H1 (cell line): ENCODE measurements around the gene PTCH1. TPM values are rescaled to one million over a fixed set of nuclear protein-coding genes. Genes with fewer than 3 reads are reported as not detected.

Experiments
- CTCF ChIA-PET: fragments of 300-600 bp; sonication (Branson Sonifier 250); formaldehyde crosslinking; loops from one replicate; lab custom pipeline; 2021; ENCODE audit not compliant: partially characterized antibody; lab: Charles Lee
- POLR2A ChIA-PET: fragments of 300-600 bp; sonication (Branson Sonifier 250); formaldehyde crosslinking; loops from one replicate; lab custom pipeline; 2021; ENCODE audit warnings: inconsistent platforms; ENCODE audit not compliant: partially characterized antibody; lab: Charles Lee
- DNase-seq, 2 experiments: peaks; one replicate each; pipeline versions ENCODE4 v3.0.0 to v3.0.0-alpha.2; 2010 to 2022; ENCODE audit warnings: low spot score in 2 of 2, low read depth in 1 of 2, mixed read lengths in 1 of 2
- FAIRE-seq: peaks from 2 replicates; lab custom pipeline; 2011; peaks lifted over from hg19 to GRCh38; lab: Jason Lieb, UNC
- H2AFZ ChIP-seq: 2 replicates; pipeline ENCODE4 v1.8.1; 2012; ENCODE audit warnings: low read length, inconsistent platforms
- H2AK5ac ChIP-seq: 2 replicates; pipeline ENCODE4 v1.6.1; 2013; ENCODE audit warnings: low read depth, low read length
- H2BK120ac ChIP-seq: replicated peaks from 2 replicates; pipeline ENCODE3; 2013; ENCODE audit warnings: low read depth, low read length, inconsistent platforms
- H2BK12ac ChIP-seq: 2 replicates; pipeline ENCODE4 v1.6.1; 2013; ENCODE audit warnings: low read depth, low read length
- H2BK15ac ChIP-seq: 2 replicates; pipeline ENCODE4 v1.6.1; 2013; ENCODE audit warnings: low read length
- H2BK20ac ChIP-seq: 2 replicates; pipeline ENCODE4 v1.6.1; 2013; ENCODE audit warnings: low read length
- H2BK5ac ChIP-seq: 2 replicates; pipeline ENCODE4 v1.6.1; 2013; ENCODE audit warnings: low read depth, low read length
- H3K14ac ChIP-seq: 2 replicates; pipeline ENCODE4 v1.6.1; 2013; ENCODE audit warnings: inconsistent platforms; ENCODE audit not compliant: insufficient read length
- H3K18ac ChIP-seq: 2 replicates; pipeline ENCODE4 v1.6.1; 2013; ENCODE audit warnings: low read length; ENCODE audit errors: extremely low read depth
- H3K23ac ChIP-seq: 2 replicates; pipeline ENCODE4 v1.6.1; 2013; ENCODE audit warnings: inconsistent platforms; ENCODE audit not compliant: insufficient read length
- H3K23me2 ChIP-seq: 2 replicates; pipeline ENCODE4 v1.6.1; 2013; ENCODE audit warnings: low read depth, low read length
- H3K27ac ChIP-seq: 2 replicates; pipeline ENCODE4 v1.6.1; 2011; ENCODE audit warnings: low read depth, low read length, inconsistent platforms
- H3K27me3 ChIP-seq, 4 experiments: replicated peaks in 1 of 4; 1 replicate in 1 of 4; 2 replicates in 3 of 4; pipeline versions ENCODE4 v1.6.1 to v1.8.1; 2011 to 2013; ENCODE audit warnings: low read length in 3 of 4, mild to moderate bottlenecking in 3 of 4, inconsistent platforms in 2 of 4, mixed read lengths in 2 of 4, moderate library complexity in 1 of 4; ENCODE audit not compliant: control insufficient read depth in 3 of 4, insufficient read depth in 3 of 4; ENCODE audit errors: extremely low read depth in 1 of 4
- H3K36me3 ChIP-seq, 4 experiments: 2 replicates each; pipeline versions ENCODE4 v1.6.1 to v1.8.1; 2011 to 2013; ENCODE audit warnings: mild to moderate bottlenecking in 4 of 4, low read length in 3 of 4, moderate library complexity in 2 of 4, control low read depth in 1 of 4, inconsistent platforms in 1 of 4; ENCODE audit not compliant: insufficient read depth in 4 of 4, control insufficient read depth in 2 of 4
- H3K4ac ChIP-seq: replicated peaks from 2 replicates; pipeline ENCODE3; 2013; ENCODE audit warnings: low read length, low read depth, mixed read lengths, inconsistent platforms; ENCODE audit not compliant: insufficient read length
- H3K4me1 ChIP-seq, 4 experiments: replicated peaks in 1 of 4; 1 replicate in 1 of 4; 2 replicates in 3 of 4; pipeline versions ENCODE4 v1.6.1 to v1.8.1; 2011 to 2013; ENCODE audit warnings: low read length in 3 of 4, inconsistent platforms in 2 of 4, mixed read lengths in 1 of 4; ENCODE audit not compliant: insufficient read depth in 4 of 4, control insufficient read depth in 3 of 4
- H3K4me2 ChIP-seq, 2 experiments: 2 replicates each; pipeline versions ENCODE4 v1.6.1 to v1.8.1; 2011 to 2013; ENCODE audit warnings: low read depth in 2 of 2, low read length in 2 of 2, control low read depth in 1 of 2, inconsistent platforms in 1 of 2, mild to moderate bottlenecking in 1 of 2; ENCODE audit not compliant: insufficient read depth in 1 of 2
- H3K4me3 ChIP-seq, 4 experiments: fragments of 200-600, 300-600 bp in 1 of 4; sonication (generic), shearing (Covaris generic), sonication (Bioruptor Twin) in 1 of 4; 2 replicates each; pipeline versions ENCODE4 v1.5.1 to v1.8.1; 2011 to 2016; ENCODE audit warnings: low read length in 4 of 4, low read depth in 3 of 4, control low read depth in 2 of 4, inconsistent platforms in 2 of 4, mild to moderate bottlenecking in 2 of 4, mixed read lengths in 1 of 4, moderate library complexity in 1 of 4; ENCODE audit not compliant: insufficient read depth in 2 of 4; ENCODE audit errors: extremely low read depth in 1 of 4
- H3K56ac ChIP-seq: replicated peaks from 2 replicates; pipeline ENCODE3; 2013; ENCODE audit warnings: low read depth, mild to moderate bottlenecking, mixed read lengths, low read length, inconsistent platforms; ENCODE audit not compliant: insufficient read length
- H3K79me1 ChIP-seq: 2 replicates; pipeline ENCODE4 v1.6.1; 2013; ENCODE audit warnings: low read depth, low read length, control low read depth
- H3K79me2 ChIP-seq, 2 experiments: 2 replicates each; pipeline versions ENCODE4 v1.6.1 to v1.8.1; 2012 to 2013; ENCODE audit warnings: low read length in 2 of 2, mild to moderate bottlenecking in 2 of 2, inconsistent platforms in 1 of 2; ENCODE audit not compliant: insufficient read depth in 2 of 2, control insufficient read depth in 1 of 2
- H3K9ac ChIP-seq, 4 experiments: replicated peaks in 1 of 4; 1 replicate in 1 of 4; 2 replicates in 3 of 4; pipeline versions ENCODE4 v1.6.1 to v1.8.1; 2011 to 2013; ENCODE audit warnings: low read depth in 3 of 4, low read length in 3 of 4, control low read depth in 2 of 4, mild to moderate bottlenecking in 2 of 4, moderate library complexity in 2 of 4, inconsistent platforms in 1 of 4; ENCODE audit errors: extremely low read depth in 1 of 4
- H3K9me3 ChIP-seq, 2 experiments: 2 replicates each; pipeline versions ENCODE4 v1.6.1 to v1.8.1; 2012 to 2013; ENCODE audit warnings: mild to moderate bottlenecking in 2 of 2, moderate library complexity in 2 of 2, control low read depth in 1 of 2, inconsistent platforms in 1 of 2, low read depth in 1 of 2, low read length in 1 of 2, mixed read lengths in 1 of 2; ENCODE audit not compliant: insufficient read depth in 2 of 2
- H4K20me1 ChIP-seq, 2 experiments: replicated peaks in 1 of 2; 2 replicates each; pipeline versions ENCODE3 to v1.8.1; 2011 to 2013; ENCODE audit warnings: inconsistent platforms in 2 of 2, low read length in 2 of 2, mild to moderate bottlenecking in 1 of 2; ENCODE audit not compliant: insufficient read depth in 2 of 2, control insufficient read depth in 1 of 2
- H4K5ac ChIP-seq: 2 replicates; pipeline ENCODE4 v1.6.1; 2013; ENCODE audit warnings: low read length, low read depth, mixed read lengths, inconsistent platforms; ENCODE audit not compliant: insufficient read length
- H4K8ac ChIP-seq: 2 replicates; pipeline ENCODE4 v1.8.0; 2013; ENCODE audit warnings: mild to moderate bottlenecking, moderate library complexity, low read length, inconsistent platforms; ENCODE audit not compliant: insufficient read depth; ENCODE audit errors: extremely low read depth
- H4K91ac ChIP-seq: replicated peaks from 2 replicates; pipeline ENCODE3; 2013; ENCODE audit warnings: low read length, mixed read lengths, inconsistent platforms; ENCODE audit not compliant: insufficient read length
- CBX5 ChIP-seq: fragments of 300-800, 300-1000 bp; sonication (generic); IDR thresholded peaks from 2 replicates; pipeline ENCODE4 v1.7.1; 2016; ENCODE audit warnings: antibody characterized with exemption, low read length, low read depth
- CHD2 ChIP-seq: IDR thresholded peaks from 2 replicates; pipeline ENCODE4 v1.6.1; 2012; ENCODE audit warnings: low read length, improper control_type of control experiment
- PHF8 ChIP-seq: fragments of 200-600 bp; sonication (generic); conservative IDR thresholded peaks from 2 replicates; pipeline ENCODE4 v1.7.1; 2012; ENCODE audit warnings: low read depth, mild to moderate bottlenecking, inconsistent platforms, low read length, moderate library complexity
- TAF1 ChIP-seq: IDR thresholded peaks from 2 replicates; pipeline ENCODE4 v1.6.1; 2011; ENCODE audit warnings: mild to moderate bottlenecking, low read depth, low read length
- USF2 ChIP-seq: IDR thresholded peaks from 2 replicates; pipeline ENCODE4 v1.6.1; 2011; ENCODE audit warnings: low read length, improper control_type of control experiment
- WGBS, 2 experiments: shearing (Covaris generic) in 1 of 2; methylation state at CpG; one replicate each; pipeline versions ENCODE4 v1.1.6 to v1.1.7; 2013 to 2015; ENCODE audit warnings: low lambda C conversion rate in 2 of 2, mixed read lengths in 2 of 2, inconsistent platforms in 1 of 2, low coverage in 1 of 2, missing lambda C conversion rate in 1 of 2; ENCODE audit not compliant: insufficient replicate concordance in 2 of 2, insufficient coverage in 1 of 2, insufficient read length in 1 of 2; ENCODE audit errors: extremely low coverage in 1 of 2, missing lambda C conversion rate in 1 of 2; 5-methylcytosine and 5-hydroxymethylcytosine counted together
- polyA plus RNA-seq, 7 experiments: library from polyadenylated mRNA; depleted of rRNA in 3 of 7; stranded (reverse) in 5 of 7; unstranded in 2 of 7; fragments of >200 nt in 5 of 7; fragments of 200-250 nt in 2 of 7; gene quantifications; 1 replicate in 5 of 7; 2 replicates in 1 of 7; 4 replicates in 1 of 7; pipeline versions ENCODE4 v1.2.1 to v1.2.3, GENCODE V29; 2011 to 2013; ENCODE audit warnings: missing spikeins in 2 of 7, mixed read lengths in 2 of 7
- total RNA-seq: library from RNA; stranded (reverse); fragmentation: NEBNext Ultra II Directional; extraction: Animal tissue kit (Norgen Biotek cat#: 25700); gene quantifications from 2 replicates; pipeline ENCODE4 v1.2.1, GENCODE V29; 2021

PTCH1 gene
- total and polyA plus RNA-seq, 2 of the 8 experiments (the other 6 are each of a cell fraction or from before 2014, with no cell fraction given) = 6.4 to 34.1 TPM

- Histone ChIP-seq H4K5ac (no peak overlapping the region), H3K56ac (peak overlapping the region; percentile 40), H4K91ac (no peak overlapping the region), H3K4me1 (peaks cover 3 to 9% (median 5%) of the 10 kb centered on the region in 4 experiments; a peak in 6 of 7 replicates), H3K79me1 (peaks cover 5% of the 10 kb centered on the region; the same call in 1 of the 2 replicates), H3K18ac (peak overlapping the region; percentile 98), H3K23me2 (peaks cover 29% of the 10 kb centered on the region; the same call in 1 of the 2 replicates), H3K4ac (no peak overlapping the region), H3K27me3 (no peaks in the 10 kb centered on the region), H3K23ac (no peak overlapping the region), H2AFZ (no peak overlapping the region), H2BK15ac (no peak overlapping the region; the same call in 1 of the 2 replicates), H3K79me2 (peaks cover 7 to 42% of the 10 kb centered on the region in 2 experiments; a peak in 3 of 4 replicates), H3K9ac (peak overlapping the region in 3 of 4 experiments; percentile 61 to 75 (median 71); a peak in 5 of 7 replicates), H4K8ac (peak overlapping the region; percentile 89), H3K4me3 (peak overlapping the region; percentile 53 to 94 (median 94)), H3K9me3 (no peaks in the 10 kb centered on the region), H3K14ac (no peak overlapping the region), H3K36me3 (no peaks in the 10 kb centered on the region; a peak in 1 of 8 replicates), H3K4me2 (peak overlapping the region; percentile 93 to 95), H3K27ac (peak overlapping the region; percentile 41), H2BK20ac (no peak overlapping the region), H2BK120ac (no peak overlapping the region), H2BK12ac (peak overlapping the region; percentile 17; the same call in 1 of the 2 replicates), H4K20me1 (peaks cover 0 to 9% of the 10 kb centered on the region in 2 experiments)
- no peak for FAIRE-seq
- ChIA-PET POLR2A (interaction anchor here (2.4 kb wide), 1 partner anchor 10 kb away, joined by 8 read pairs; the partner anchor contains the start of gene PTCH1), CTCF (interaction anchor here (1.1 to 1.2 kb wide), 2 partner anchors 121 to 711 kb away, joined by 3 read pairs; no protein-coding TSS in a partner anchor)
- DNase-seq = no peak
- 1% methylated on average over 9 of the region's 23 CpGs; no CpG with 5 or more reads in 1 of the 2 experiments for WGBS, 2 experiments
- no peak for TF ChIP-seq CHD2
- no peak for TF ChIP-seq USF2
- TF ChIP-seq PHF8 = peak; percentile 20; the same call in 1 of the 2 replicates
- TF ChIP-seq CBX5 = no peak
- TF ChIP-seq TAF1 = no peak
- TF ChIP-seq, all 59 proteins: peak for 1
- Histone ChIP-seq H2AK5ac (no peak overlapping the region), H2BK5ac (peak overlapping the region; percentile 60; the same call in 1 of the 2 replicates)
These were observed 10.4 kb downstream of the PTCH1 start for GRCh38 chr9:95506428-95506677.
